Neural progenitor cell (in vitro differentiated cells): ENCODE results near the gene PEX5L. TPM values are rescaled to one million over a fixed set of nuclear protein-coding genes. Genes with fewer than 3 reads are reported as not detected.

Experiments used
- DNase-seq: peaks from one replicate; pipeline ENCODE4 v3.0.0-alpha.2; 2016; ENCODE audit warnings: low spot score
- H2AFZ ChIP-seq: fragments of 200-600 bp; sonication (generic); replicated peaks from 2 replicates; pipeline ENCODE4 v1.6.1; 2016; ENCODE audit warnings: antibody characterized with exemption
- H3F3A ChIP-seq: fragments of 200-600 bp; sonication (generic); 2 replicates; pipeline ENCODE4 v1.6.1; 2016; ENCODE audit warnings: antibody characterized with exemption, low read depth
- H3K27ac ChIP-seq: fragments of 200-600 bp; sonication (generic); 2 replicates; pipeline ENCODE4 v1.5.1; 2016; ENCODE audit warnings: mild to moderate bottlenecking
- H3K27me3 ChIP-seq: fragments of 200-600 bp; sonication (generic); 2 replicates; pipeline ENCODE4 v1.6.1; 2016; ENCODE audit warnings: mild to moderate bottlenecking, moderate library complexity
- H3K36me3 ChIP-seq: fragments of 200-600 bp; sonication (generic); 2 replicates; pipeline ENCODE4 v1.5.1; 2016
- H3K4me1 ChIP-seq: fragments of 200-600 bp; sonication (generic); 2 replicates; pipeline ENCODE4 v1.6.1; 2016; ENCODE audit warnings: mixed run types
- H3K4me2 ChIP-seq: fragments of 200-600 bp; sonication (generic); 2 replicates; pipeline ENCODE4 v1.6.1; 2016
- H3K4me3 ChIP-seq: fragments of 200-600 bp; sonication (generic); 2 replicates; pipeline ENCODE4 v1.5.1; 2016
- H3K79me2 ChIP-seq: fragments of 200-600 bp; sonication (generic); 2 replicates; pipeline ENCODE4 v1.6.1; 2016; ENCODE audit warnings: low read depth
- H3K9ac ChIP-seq: fragments of 200-600 bp; sonication (generic); 2 replicates; pipeline ENCODE4 v1.6.1; 2016
- H3K9me3 ChIP-seq: fragments of 200-600 bp; sonication (generic); 2 replicates; pipeline ENCODE4 v1.5.1; 2016; ENCODE audit warnings: low read depth
- H4K20me1 ChIP-seq: fragments of 200-600 bp; sonication (generic); 2 replicates; pipeline ENCODE4 v1.6.1; 2016; ENCODE audit warnings: low read depth
- H3K27ac Mint-ChIP-seq: 3 replicates; pipeline ENCODE4 v1.8.0; 2021; ENCODE audit warnings: mixed read lengths
- H3K27me3 Mint-ChIP-seq: 2 replicates; pipeline ENCODE4 v1.8.0; 2022; ENCODE audit warnings: low read depth, mild to moderate bottlenecking, inconsistent platforms, moderate library complexity, mixed read lengths; ENCODE audit not compliant: insufficient read depth
- H3K36me3 Mint-ChIP-seq: 3 replicates; pipeline ENCODE4 v1.8.0; 2021; ENCODE audit warnings: mixed read lengths
- H3K4me1 Mint-ChIP-seq: 3 replicates; pipeline ENCODE4 v1.8.0; 2021; ENCODE audit warnings: mixed read lengths
- H3K4me3 Mint-ChIP-seq: 3 replicates; pipeline ENCODE4 v1.8.0; 2021; ENCODE audit warnings: mild to moderate bottlenecking, moderate library complexity, mixed read lengths
- H3K9me3 Mint-ChIP-seq: 3 replicates; pipeline ENCODE4 v1.8.0; 2020; ENCODE audit warnings: mixed read lengths
- EZH2 ChIP-seq: fragments of 200-600 bp; sonication (generic); IDR thresholded peaks from 2 replicates; pipeline ENCODE4 v1.6.1; 2017; ENCODE audit warnings: antibody characterized with exemption, mild to moderate bottlenecking, moderate library complexity
- EZH2phosphoT487 ChIP-seq: fragments of 200-600 bp; sonication (generic); IDR thresholded peaks from 2 replicates; pipeline ENCODE4 v1.6.1; 2017; ENCODE audit warnings: antibody characterized with exemption
- total RNA-seq: library from RNA; depleted of rRNA; stranded (reverse); fragments of >200 nt; gene quantifications from 2 replicates; pipeline ENCODE4 v1.2.3, GENCODE V29; 2015; ENCODE audit warnings: low replicate concordance
- TF ChIP-seq, protein P1 (sequence below): fragments of 200-600 bp; sonication (generic); IDR thresholded peaks from 2 replicates; pipeline ENCODE4 v1.5.1; 2017; ENCODE audit warnings: antibody characterized with exemption, mild to moderate bottlenecking

Gene PEX5L
- total RNA-seq, 1 donor from 2014 or later = 0.90 TPM

DNA sequence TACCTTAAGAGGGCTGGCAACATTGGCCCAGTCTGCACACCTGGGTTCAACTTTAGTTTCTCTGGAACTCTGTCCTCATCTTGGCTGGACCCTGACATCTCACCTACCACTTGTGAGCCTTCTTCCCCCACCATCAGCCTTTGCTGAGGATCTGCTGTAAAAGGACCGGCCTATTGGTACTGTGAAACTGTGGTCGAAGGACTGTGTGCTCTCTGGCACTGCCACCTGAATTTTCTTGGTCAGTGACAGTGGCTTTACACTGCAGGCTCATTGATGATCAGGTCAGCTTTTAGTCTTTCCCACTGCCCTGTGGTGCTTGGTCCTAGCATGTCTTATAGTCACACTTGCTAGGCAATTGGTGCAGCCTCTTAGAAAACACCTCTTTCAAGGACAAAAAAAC, 86.9 kb downstream of the PEX5L start:
- Mint-ChIP-seq H3K9me3 (no peaks in the 10 kb centered on the region), H3K27ac (no peak overlapping the region), H3K4me3 (no peak overlapping the region), H3K36me3 (no peaks in the 10 kb centered on the region), H3K27me3 (no peaks in the 10 kb centered on the region), H3K4me1 (peaks cover 3% of the 10 kb centered on the region)
- Histone ChIP-seq H3K27me3 (no peaks in the 10 kb centered on the region), H3F3A (no peaks in the 10 kb centered on the region), H3K79me2 (no peaks in the 10 kb centered on the region), H2AFZ (no peak overlapping the region), H3K4me3 (no peak overlapping the region), H4K20me1 (no peaks in the 10 kb centered on the region), H3K36me3 (no peaks in the 10 kb centered on the region), H3K27ac (no peak overlapping the region), H3K4me1 (peaks cover 11% of the 10 kb centered on the region), H3K4me2 (no peak overlapping the region), H3K9ac (no peak overlapping the region), H3K9me3 (no peaks in the 10 kb centered on the region)
- TF ChIP-seq, protein P1, sequence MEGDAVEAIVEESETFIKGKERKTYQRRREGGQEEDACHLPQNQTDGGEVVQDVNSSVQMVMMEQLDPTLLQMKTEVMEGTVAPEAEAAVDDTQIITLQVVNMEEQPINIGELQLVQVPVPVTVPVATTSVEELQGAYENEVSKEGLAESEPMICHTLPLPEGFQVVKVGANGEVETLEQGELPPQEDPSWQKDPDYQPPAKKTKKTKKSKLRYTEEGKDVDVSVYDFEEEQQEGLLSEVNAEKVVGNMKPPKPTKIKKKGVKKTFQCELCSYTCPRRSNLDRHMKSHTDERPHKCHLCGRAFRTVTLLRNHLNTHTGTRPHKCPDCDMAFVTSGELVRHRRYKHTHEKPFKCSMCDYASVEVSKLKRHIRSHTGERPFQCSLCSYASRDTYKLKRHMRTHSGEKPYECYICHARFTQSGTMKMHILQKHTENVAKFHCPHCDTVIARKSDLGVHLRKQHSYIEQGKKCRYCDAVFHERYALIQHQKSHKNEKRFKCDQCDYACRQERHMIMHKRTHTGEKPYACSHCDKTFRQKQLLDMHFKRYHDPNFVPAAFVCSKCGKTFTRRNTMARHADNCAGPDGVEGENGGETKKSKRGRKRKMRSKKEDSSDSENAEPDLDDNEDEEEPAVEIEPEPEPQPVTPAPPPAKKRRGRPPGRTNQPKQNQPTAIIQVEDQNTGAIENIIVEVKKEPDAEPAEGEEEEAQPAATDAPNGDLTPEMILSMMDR = no peak
- TF ChIP-seq EZH2 (no peak), EZH2phosphoT487 (no peak)
- DNase-seq = no peak

DNA sequence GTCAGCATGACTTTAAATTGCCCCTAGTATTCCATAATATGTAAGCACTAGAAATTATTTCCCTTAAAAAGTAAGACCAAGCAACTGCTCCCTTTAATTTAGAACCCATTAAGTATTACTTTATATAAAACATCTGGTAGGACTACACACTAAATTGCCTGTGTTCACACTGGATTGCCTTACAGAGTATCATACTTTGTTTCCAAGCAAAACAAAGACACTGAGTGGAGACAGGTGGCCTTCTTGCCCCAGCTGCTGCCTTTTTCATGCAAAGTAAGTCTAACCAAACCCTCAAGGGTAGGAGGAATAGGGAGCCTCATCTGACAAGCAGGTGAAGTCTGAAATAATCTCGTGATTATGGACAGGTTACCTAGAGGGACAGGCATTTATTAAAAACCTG, 87.3 kb downstream of the PEX5L start:
- no peak overlapping the region for H3K4me3 Mint-ChIP-seq
- no peak overlapping the region for H3K4me2 ChIP-seq
- no peaks in the 10 kb centered on the region for H3K27me3 Mint-ChIP-seq
- no peaks in the 10 kb centered on the region for H4K20me1 ChIP-seq
- no peak overlapping the region for H2AFZ ChIP-seq
- no peaks in the 10 kb centered on the region for H3F3A ChIP-seq
- TF ChIP-seq, protein P1 = no peak
- TF ChIP-seq EZH2phosphoT487 (no peak), EZH2 (no peak)
- no peaks in the 10 kb centered on the region for H3K79me2 ChIP-seq
- H3K27ac ChIP-seq = no peak overlapping the region
- H3K9me3 ChIP-seq = no peaks in the 10 kb centered on the region
- H3K4me1 ChIP-seq = peaks cover 11% of the 10 kb centered on the region
- no peaks in the 10 kb centered on the region for H3K36me3 ChIP-seq
- DNase-seq = no peak
- no peak overlapping the region for H3K27ac Mint-ChIP-seq
- H3K9me3 Mint-ChIP-seq = no peaks in the 10 kb centered on the region
- H3K27me3 ChIP-seq = no peaks in the 10 kb centered on the region
- H3K9ac ChIP-seq = no peak overlapping the region
- no peaks in the 10 kb centered on the region for H3K36me3 Mint-ChIP-seq
- peaks cover 3% of the 10 kb centered on the region for H3K4me1 Mint-ChIP-seq
- H3K4me3 ChIP-seq = no peak overlapping the region

GRCh38 chr3:179948740-179949139, 88.0 kb downstream of the PEX5L start:
- Histone ChIP-seq H2AFZ (peak overlapping the region; percentile 34), H3K9ac (no peak overlapping the region), H3K36me3 (no peaks in the 10 kb centered on the region), H3K4me1 (peaks cover 12% of the 10 kb centered on the region), H4K20me1 (no peaks in the 10 kb centered on the region), H3K4me2 (no peak overlapping the region), H3K79me2 (no peaks in the 10 kb centered on the region), H3K4me3 (no peak overlapping the region), H3F3A (no peaks in the 10 kb centered on the region), H3K27ac (no peak overlapping the region), H3K9me3 (no peaks in the 10 kb centered on the region), H3K27me3 (no peaks in the 10 kb centered on the region)
- H3K27ac Mint-ChIP-seq = no peak overlapping the region
- no peak for TF ChIP-seq EZH2phosphoT487
- TF ChIP-seq, protein P1 = no peak
- TF ChIP-seq EZH2 = no peak
- H3K9me3 Mint-ChIP-seq = no peaks in the 10 kb centered on the region
- DNase-seq = no peak
- H3K27me3 Mint-ChIP-seq = no peaks in the 10 kb centered on the region
- H3K4me3 Mint-ChIP-seq = no peak overlapping the region
- no peaks in the 10 kb centered on the region for H3K36me3 Mint-ChIP-seq
- H3K4me1 Mint-ChIP-seq = peaks cover 4% of the 10 kb centered on the region
